HepG2 (cell line): ENCODE measurements around the gene SLC2A10. TPM values are rescaled to one million over a fixed set of nuclear protein-coding genes. Genes with fewer than 3 reads are reported as not detected.

Experiments
- ATAC-seq: fragments of 200-7000 bp; cut with Tn5 transposase; 3 replicates; pipeline ENCODE4 v1.9.1; 2020; ENCODE audit warnings: mild to moderate bottlenecking, moderate library complexity
- BruUV-seq: library from RNA; stranded (reverse); fragments of 400-500 nt; replicated peaks from 2 replicates; lab custom pipeline; 2021; lab: Mats Ljungman, UMichigan
- CTCF ChIA-PET: fragments of 300-600 bp; formaldehyde crosslinking; extraction: SDS; loops from one replicate; lab custom pipeline; 2021; ENCODE audit warnings: low total read pairs, inconsistent platforms, low intra/inter-chr PET ratio; lab: Yijun Ruan, JAX
- POLR2A ChIA-PET: fragments of 350-600 bp; sonication (Branson Sonifier 250); formaldehyde crosslinking; loops from one replicate; lab custom pipeline; 2020; ENCODE audit warnings: antibody characterized with exemption, inconsistent platforms; lab: Yijun Ruan, JAX
- DNase-seq: peaks from one replicate; pipeline ENCODE4 v3.0.0-alpha.2; 2015; ENCODE audit warnings: low spot score
- FAIRE-seq: peaks from 3 replicates; lab custom pipeline; 2011; peaks lifted over from hg19 to GRCh38; lab: Jason Lieb, UNC
- H2AFZ ChIP-seq: one replicate; pipeline ENCODE4 v1.6.1; 2011; ENCODE audit warnings: low read length, inconsistent platforms
- H3K27ac ChIP-seq: fragments of 300-600 bp; 3 replicates; pipeline ENCODE4 v1.8.0; 2011; ENCODE audit warnings: mixed run types, mild to moderate bottlenecking, mixed read lengths, low read length, inconsistent platforms; ENCODE audit not compliant: insufficient read depth; ENCODE audit errors: extremely low read length
- H3K27me3 ChIP-seq, 2 experiments: fragments of 200-600 bp in 1 of 2; 2 replicates in 1 of 2; 3 replicates in 1 of 2; pipeline versions ENCODE4 v1.6.0 to v1.8.0; 2011; ENCODE audit warnings: low read length in 2 of 2, mild to moderate bottlenecking in 2 of 2, moderate library complexity in 2 of 2, inconsistent platforms in 1 of 2; ENCODE audit not compliant: insufficient read depth in 2 of 2, control insufficient read depth in 1 of 2
- H3K36me3 ChIP-seq, 2 experiments: fragments of 200-600 bp in 1 of 2; replicated peaks in 1 of 2; 2 replicates in 1 of 2; 3 replicates in 1 of 2; pipeline versions ENCODE4 v1.5.1 to v1.8.0; 2011; ENCODE audit warnings: low read length in 2 of 2, inconsistent platforms in 1 of 2; ENCODE audit not compliant: insufficient read depth in 2 of 2, control insufficient read depth in 1 of 2
- H3K4me1 ChIP-seq: 2 replicates; pipeline ENCODE4 v1.5.1; 2012; ENCODE audit warnings: low read length, inconsistent platforms; ENCODE audit not compliant: insufficient read depth
- H3K4me2 ChIP-seq: 2 replicates; pipeline ENCODE4 v1.6.0; 2011; ENCODE audit warnings: low read depth, low read length, inconsistent platforms
- H3K4me3 ChIP-seq, 3 experiments: fragments of 200-600 bp in 1 of 3; sonication (generic), shearing (Covaris generic) in 1 of 3; replicated peaks in 1 of 3; 2 replicates each; pipeline ENCODE4 v1.5.1; 2011 to 2016; ENCODE audit warnings: low read length in 3 of 3, inconsistent platforms in 2 of 3, low read depth in 2 of 3, mild to moderate bottlenecking in 2 of 3, control low read depth in 1 of 3, mixed read lengths in 1 of 3; ENCODE audit not compliant: insufficient read depth in 1 of 3
- H3K79me2 ChIP-seq: one replicate; pipeline ENCODE4 v1.6.1; 2011; ENCODE audit warnings: low read length, inconsistent platforms; ENCODE audit not compliant: insufficient read depth
- H3K9ac ChIP-seq: 2 replicates; pipeline ENCODE4 v1.6.0; 2011; ENCODE audit warnings: mild to moderate bottlenecking, low read depth, low read length, inconsistent platforms; ENCODE audit not compliant: insufficient read depth
- H3K9me3 ChIP-seq: 2 replicates; pipeline ENCODE4 v1.5.1; 2012; ENCODE audit warnings: mild to moderate bottlenecking, low read length
- H4K20me1 ChIP-seq: 2 replicates; pipeline ENCODE4 v1.6.0; 2011; ENCODE audit warnings: inconsistent platforms, mild to moderate bottlenecking, low read length, moderate library complexity; ENCODE audit not compliant: insufficient read depth
- HNF4A ChIP-seq: sonication (generic); formaldehyde crosslinking; IDR thresholded peaks from 2 replicates; pipeline ENCODE4 v1.4.0; 2020; ENCODE audit warnings: missing genetic modification reagents
- HNRNPL ChIP-seq: fragments of 200-400 bp; formaldehyde crosslinking; IDR thresholded peaks from 2 replicates; pipeline ENCODE4 v1.6.1; 2017; ENCODE audit warnings: mild to moderate bottlenecking, low read depth, low read length
- MTF2 ChIP-seq: sonication (generic); formaldehyde crosslinking; IDR thresholded peaks from 2 replicates; pipeline ENCODE4 v1.5.0; 2020; ENCODE audit warnings: missing genetic modification reagents, borderline replicate concordance
- RARA ChIP-seq: IDR thresholded peaks from 2 replicates; pipeline ENCODE4 v1.6.1; 2016; ENCODE audit warnings: missing genetic modification reagents, missing compliant biosample characterization
- ZZZ3 ChIP-seq: sonication (generic); formaldehyde crosslinking; IDR thresholded peaks from 2 replicates; pipeline ENCODE4 v1.4.0; 2020; ENCODE audit warnings: missing genetic modification reagents, mild to moderate bottlenecking, borderline replicate concordance
- WGBS: methylation state at CpG from one replicate; pipeline ENCODE4 v1.1.6; 2017; ENCODE audit warnings: low lambda C conversion rate; 5-methylcytosine and 5-hydroxymethylcytosine counted together
- in situ Hi-C: cut with HindIII; loops from 2 replicates; pipeline ENCODE4 v1.10.0; 2017; ENCODE audit warnings: low pct_unique_long_range_greater_than_20kb; ENCODE audit not compliant: extremely low pct_ligation_motif_present
- intact Hi-C: fragments of 100-400 bp; cut with micrococcal nuclease; formaldehyde crosslinking; loops from one replicate; pipeline ENCODE4 v1.10.0; 2022; ENCODE audit not compliant: unreplicated experiment
- polyA plus RNA-seq, 8 experiments: library from polyadenylated mRNA; depleted of rRNA in 3 of 8; stranded (reverse) in 7 of 8; unstranded in 1 of 8; fragments of >200 nt; fragmentation: Illumina TruSeq in 4 of 8; extraction: Trizol in 4 of 8; gene quantifications; 2 replicates each; pipeline versions ENCODE4 v1.2.1 to v1.2.3, GENCODE V29; 2011 to 2016; ENCODE audit warnings: low read depth in 4 of 8, missing spikeins in 1 of 8, mixed read lengths in 1 of 8; ENCODE audit not compliant: insufficient read depth in 1 of 8
- total RNA-seq, 5 experiments: library from RNA; depleted of rRNA; stranded (reverse); fragments of >200 nt; fragmentation: Illumina TruSeq; extraction: Trizol; gene quantifications; 2 replicates each; pipeline ENCODE4 v1.2.3, GENCODE V29; 2016; ENCODE audit warnings: low read depth in 1 of 5
- TF ChIP-seq, protein P1 (sequence below): sonication (generic); formaldehyde crosslinking; IDR thresholded peaks from 2 replicates; pipeline ENCODE4 v1.8.1; 2023; ENCODE audit warnings: mild to moderate bottlenecking, missing genetic modification reagents, borderline replicate concordance
- TF ChIP-seq, protein P2 (sequence below): sonication (generic); formaldehyde crosslinking; IDR thresholded peaks from 2 replicates; pipeline ENCODE4 v1.5.1; 2020; ENCODE audit warnings: mild to moderate bottlenecking, missing genetic modification reagents, moderate library complexity
- TF ChIP-seq, protein P3 (sequence below): sonication (generic); formaldehyde crosslinking; IDR thresholded peaks from 2 replicates; pipeline ENCODE4 v1.9.0; 2021; ENCODE audit warnings: missing genetic modification reagents, mild to moderate bottlenecking, borderline replicate concordance
- TF ChIP-seq, protein P4 (sequence below): sonication (generic); formaldehyde crosslinking; IDR thresholded peaks from 2 replicates; pipeline ENCODE4 v1.9.0; 2021; ENCODE audit warnings: missing genetic modification reagents, borderline replicate concordance
- TF ChIP-seq, protein P5 (sequence below): sonication (generic); formaldehyde crosslinking; IDR thresholded peaks from 2 replicates; pipeline ENCODE4 v1.9.0; 2022; ENCODE audit warnings: missing genetic modification reagents, mild to moderate bottlenecking, borderline replicate concordance

SLC2A10 gene
- total and polyA plus RNA-seq, 2 of the 13 experiments (the other 11 are each of a cell fraction or from before 2014, with no cell fraction given), result 16.0 to 18.4 TPM

DNA sequence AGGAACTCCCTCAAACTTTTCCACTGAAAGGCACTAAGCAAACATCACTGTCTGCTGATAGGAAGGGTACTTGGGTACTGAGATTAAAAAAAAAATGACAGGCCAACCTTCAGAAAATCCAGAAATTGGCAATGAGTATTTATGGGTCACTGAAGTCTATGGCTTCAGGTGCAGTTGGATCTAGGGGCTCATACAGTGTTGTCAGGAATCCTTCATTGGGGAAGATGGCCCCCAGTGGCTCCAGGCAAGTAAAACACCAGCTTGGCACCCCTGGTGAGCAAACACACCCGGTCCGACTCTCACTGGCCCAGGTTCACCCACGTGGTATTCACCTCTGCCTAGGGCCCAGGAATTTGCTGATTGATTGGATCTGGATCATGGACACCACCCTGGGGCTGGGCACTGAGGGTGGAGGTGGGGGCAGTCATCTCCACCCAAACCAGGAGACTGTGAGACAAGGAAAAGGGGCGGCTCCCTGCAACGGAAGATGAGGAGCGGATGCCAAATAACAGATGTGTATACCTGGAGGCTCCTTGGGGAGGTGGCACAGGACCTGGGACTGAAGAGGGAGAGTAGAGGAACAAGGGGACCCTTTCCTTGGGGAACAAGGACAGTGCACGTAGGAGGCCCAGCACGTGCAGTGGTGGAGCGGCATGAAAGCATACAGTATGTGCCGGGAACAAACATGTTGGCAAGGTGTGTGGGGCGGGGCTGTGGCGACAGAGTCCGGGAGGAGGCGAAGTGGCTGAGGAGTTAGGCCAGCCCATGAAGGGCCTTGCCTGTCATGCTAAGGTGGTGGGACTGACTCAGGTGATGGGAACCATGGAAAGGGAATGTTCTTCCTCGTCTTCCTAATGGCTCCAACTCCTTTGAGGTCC lies 4.7 kb downstream of the SLC2A10 start (continued):
- TF ChIP-seq, protein P1, sequence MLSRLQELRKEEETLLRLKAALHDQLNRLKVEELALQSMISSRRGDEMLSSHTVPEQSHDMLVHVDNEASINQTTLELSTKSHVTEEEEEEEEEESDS, result no peak
- TF ChIP-seq ZZZ3 (CRISPR knock-in tag) (no peak), MTF2 (CRISPR knock-in tag) (no peak)
- TF ChIP-seq, protein P2, sequence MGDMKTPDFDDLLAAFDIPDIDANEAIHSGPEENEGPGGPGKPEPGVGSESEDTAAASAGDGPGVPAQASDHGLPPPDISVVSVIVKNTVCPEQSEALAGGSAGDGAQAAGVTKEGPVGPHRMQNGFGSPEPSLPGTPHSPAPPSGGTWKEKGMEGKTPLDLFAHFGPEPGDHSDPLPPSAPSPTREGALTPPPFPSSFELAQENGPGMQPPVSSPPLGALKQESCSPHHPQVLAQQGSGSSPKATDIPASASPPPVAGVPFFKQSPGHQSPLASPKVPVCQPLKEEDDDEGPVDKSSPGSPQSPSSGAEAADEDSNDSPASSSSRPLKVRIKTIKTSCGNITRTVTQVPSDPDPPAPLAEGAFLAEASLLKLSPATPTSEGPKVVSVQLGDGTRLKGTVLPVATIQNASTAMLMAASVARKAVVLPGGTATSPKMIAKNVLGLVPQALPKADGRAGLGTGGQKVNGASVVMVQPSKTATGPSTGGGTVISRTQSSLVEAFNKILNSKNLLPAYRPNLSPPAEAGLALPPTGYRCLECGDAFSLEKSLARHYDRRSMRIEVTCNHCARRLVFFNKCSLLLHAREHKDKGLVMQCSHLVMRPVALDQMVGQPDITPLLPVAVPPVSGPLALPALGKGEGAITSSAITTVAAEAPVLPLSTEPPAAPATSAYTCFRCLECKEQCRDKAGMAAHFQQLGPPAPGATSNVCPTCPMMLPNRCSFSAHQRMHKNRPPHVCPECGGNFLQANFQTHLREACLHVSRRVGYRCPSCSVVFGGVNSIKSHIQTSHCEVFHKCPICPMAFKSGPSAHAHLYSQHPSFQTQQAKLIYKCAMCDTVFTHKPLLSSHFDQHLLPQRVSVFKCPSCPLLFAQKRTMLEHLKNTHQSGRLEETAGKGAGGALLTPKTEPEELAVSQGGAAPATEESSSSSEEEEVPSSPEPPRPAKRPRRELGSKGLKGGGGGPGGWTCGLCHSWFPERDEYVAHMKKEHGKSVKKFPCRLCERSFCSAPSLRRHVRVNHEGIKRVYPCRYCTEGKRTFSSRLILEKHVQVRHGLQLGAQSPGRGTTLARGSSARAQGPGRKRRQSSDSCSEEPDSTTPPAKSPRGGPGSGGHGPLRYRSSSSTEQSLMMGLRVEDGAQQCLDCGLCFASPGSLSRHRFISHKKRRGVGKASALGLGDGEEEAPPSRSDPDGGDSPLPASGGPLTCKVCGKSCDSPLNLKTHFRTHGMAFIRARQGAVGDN (CRISPR knock-in tag), result peak; percentile 17; the same call in 1 of the 2 replicates

DNA sequence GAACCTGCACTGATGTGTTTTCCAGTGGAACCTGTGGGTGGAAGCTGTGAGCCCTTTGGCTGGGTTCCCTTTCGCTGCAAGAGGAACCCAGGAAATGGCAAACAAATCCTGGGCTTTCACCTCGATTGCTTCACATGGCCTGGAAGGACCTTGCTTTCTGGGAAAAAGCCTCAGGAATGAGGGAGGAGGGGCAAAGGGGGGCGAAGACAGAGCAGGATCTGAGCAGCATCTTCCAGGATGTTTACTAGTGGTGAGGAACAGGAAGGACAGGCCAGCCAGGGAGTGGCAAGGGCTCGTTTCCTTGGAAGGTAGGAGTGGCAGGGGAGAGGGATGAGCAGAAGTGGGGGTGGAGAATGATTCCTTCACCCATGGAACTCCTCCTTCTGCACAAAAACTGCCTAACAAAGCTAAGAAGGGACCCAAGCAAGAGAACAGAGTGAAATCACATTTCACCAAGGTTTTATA lies 5.9 kb downstream of the SLC2A10 start:
- intact Hi-C loops (no loop called here), in situ Hi-C loops (no loop called here)
- Histone ChIP-seq H3K27ac (peak overlapping the region; percentile 6), H3K27me3 (no peaks in the 10 kb centered on the region), H3K36me3 (no peaks in the 10 kb centered on the region; a peak in 2 of 5 replicates), H3K4me1 (peaks cover 56% of the 10 kb centered on the region), H3K79me2 (peaks cover 3% of the 10 kb centered on the region), H3K9ac (no peak overlapping the region), H3K4me3 (no peak overlapping the region), H3K9me3 (peaks cover 5% of the 10 kb centered on the region), H3K4me2 (0 out of 2 replicates have a peak overlapping the region, but pooled peaks have one; percentile 1), H4K20me1 (no peaks in the 10 kb centered on the region), H2AFZ (no peak overlapping the region)
- CTCF ChIA-PET, result no interaction called here
- FAIRE-seq, result peak; percentile 48
- no TSS peak for BruUV-seq
- peak; percentile 31 for ATAC-seq
- DNase-seq, result no peak
- 8% methylated on average over 4 of the region's 4 CpGs for WGBS
- POLR2A ChIA-PET, result interaction anchor here (1.5 kb wide), 1 partner anchor 26 kb away, joined by 3 read pairs; the partner anchor contains the start of gene TP53RK
- TF ChIP-seq HNRNPL (no peak), HNF4A (CRISPR knock-in tag) (peak; percentile 63; the same call in 1 of the 2 replicates), RARA (CRISPR knock-in tag) (peak; percentile 52; the same call in 1 of the 2 replicates)
- TF ChIP-seq, protein P3, sequence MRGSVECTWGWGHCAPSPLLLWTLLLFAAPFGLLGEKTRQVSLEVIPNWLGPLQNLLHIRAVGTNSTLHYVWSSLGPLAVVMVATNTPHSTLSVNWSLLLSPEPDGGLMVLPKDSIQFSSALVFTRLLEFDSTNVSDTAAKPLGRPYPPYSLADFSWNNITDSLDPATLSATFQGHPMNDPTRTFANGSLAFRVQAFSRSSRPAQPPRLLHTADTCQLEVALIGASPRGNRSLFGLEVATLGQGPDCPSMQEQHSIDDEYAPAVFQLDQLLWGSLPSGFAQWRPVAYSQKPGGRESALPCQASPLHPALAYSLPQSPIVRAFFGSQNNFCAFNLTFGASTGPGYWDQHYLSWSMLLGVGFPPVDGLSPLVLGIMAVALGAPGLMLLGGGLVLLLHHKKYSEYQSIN (CRISPR knock-in tag), result no peak
- TF ChIP-seq, protein P4, sequence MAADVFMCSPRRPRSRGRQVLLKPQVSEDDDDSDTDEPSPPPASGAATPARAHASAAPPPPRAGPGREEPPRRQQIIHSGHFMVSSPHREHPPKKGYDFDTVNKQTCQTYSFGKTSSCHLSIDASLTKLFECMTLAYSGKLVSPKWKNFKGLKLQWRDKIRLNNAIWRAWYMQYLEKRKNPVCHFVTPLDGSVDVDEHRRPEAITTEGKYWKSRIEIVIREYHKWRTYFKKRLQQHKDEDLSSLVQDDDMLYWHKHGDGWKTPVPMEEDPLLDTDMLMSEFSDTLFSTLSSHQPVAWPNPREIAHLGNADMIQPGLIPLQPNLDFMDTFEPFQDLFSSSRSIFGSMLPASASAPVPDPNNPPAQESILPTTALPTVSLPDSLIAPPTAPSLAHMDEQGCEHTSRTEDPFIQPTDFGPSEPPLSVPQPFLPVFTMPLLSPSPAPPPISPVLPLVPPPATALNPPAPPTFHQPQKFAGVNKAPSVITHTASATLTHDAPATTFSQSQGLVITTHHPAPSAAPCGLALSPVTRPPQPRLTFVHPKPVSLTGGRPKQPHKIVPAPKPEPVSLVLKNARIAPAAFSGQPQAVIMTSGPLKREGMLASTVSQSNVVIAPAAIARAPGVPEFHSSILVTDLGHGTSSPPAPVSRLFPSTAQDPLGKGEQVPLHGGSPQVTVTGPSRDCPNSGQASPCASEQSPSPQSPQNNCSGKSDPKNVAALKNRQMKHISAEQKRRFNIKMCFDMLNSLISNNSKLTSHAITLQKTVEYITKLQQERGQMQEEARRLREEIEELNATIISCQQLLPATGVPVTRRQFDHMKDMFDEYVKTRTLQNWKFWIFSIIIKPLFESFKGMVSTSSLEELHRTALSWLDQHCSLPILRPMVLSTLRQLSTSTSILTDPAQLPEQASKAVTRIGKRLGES (CRISPR knock-in tag), result no peak
- TF ChIP-seq, protein P5, sequence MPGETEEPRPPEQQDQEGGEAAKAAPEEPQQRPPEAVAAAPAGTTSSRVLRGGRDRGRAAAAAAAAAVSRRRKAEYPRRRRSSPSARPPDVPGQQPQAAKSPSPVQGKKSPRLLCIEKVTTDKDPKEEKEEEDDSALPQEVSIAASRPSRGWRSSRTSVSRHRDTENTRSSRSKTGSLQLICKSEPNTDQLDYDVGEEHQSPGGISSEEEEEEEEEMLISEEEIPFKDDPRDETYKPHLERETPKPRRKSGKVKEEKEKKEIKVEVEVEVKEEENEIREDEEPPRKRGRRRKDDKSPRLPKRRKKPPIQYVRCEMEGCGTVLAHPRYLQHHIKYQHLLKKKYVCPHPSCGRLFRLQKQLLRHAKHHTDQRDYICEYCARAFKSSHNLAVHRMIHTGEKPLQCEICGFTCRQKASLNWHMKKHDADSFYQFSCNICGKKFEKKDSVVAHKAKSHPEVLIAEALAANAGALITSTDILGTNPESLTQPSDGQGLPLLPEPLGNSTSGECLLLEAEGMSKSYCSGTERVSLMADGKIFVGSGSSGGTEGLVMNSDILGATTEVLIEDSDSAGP (CRISPR knock-in tag), result no peak
